Raji (cell line): ENCODE data around the gene KCTD5.

Experiments
- POLR2A ChIP-seq: IDR thresholded peaks from 2 replicates; pipeline ENCODE4 v1.6.1; 2011; ENCODE audit warnings: low read depth, low read length, control low read depth; ENCODE audit not compliant: insufficient read depth

KCTD5 gene

DNA sequence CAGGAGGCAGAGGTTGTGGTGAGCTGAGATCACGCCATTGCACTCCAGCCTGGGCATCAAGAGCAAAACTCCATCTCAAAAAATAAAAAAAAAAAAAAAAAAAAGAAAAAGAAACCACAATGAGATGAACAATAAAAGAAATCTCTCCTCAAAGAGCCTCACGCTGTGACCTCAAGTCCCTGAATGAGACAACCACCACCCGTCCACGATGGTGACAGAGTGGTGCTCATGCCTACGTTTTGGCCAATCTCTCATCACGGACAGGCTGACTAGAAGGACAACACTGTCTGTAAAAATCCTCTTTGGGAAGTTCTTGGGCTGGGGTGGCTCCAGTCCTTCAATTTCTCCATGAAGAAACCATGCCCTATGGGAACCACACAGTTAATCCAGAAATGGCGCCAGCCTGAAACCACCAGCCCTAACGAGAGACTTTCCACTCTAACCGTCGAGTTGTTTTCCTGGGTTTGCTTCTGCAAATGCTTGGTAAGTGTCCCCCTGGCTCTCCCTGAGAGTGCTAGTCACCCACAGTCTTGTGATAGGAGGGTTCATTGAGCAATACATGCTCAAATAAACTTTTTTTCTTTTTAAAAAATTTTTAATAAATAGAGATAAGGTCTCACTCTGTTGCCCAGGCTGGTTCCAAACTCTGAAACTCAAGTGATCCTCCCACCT is 52.7 kb downstream of the KCTD5 start:
- TF ChIP-seq POLR2A, result no peak

DNA sequence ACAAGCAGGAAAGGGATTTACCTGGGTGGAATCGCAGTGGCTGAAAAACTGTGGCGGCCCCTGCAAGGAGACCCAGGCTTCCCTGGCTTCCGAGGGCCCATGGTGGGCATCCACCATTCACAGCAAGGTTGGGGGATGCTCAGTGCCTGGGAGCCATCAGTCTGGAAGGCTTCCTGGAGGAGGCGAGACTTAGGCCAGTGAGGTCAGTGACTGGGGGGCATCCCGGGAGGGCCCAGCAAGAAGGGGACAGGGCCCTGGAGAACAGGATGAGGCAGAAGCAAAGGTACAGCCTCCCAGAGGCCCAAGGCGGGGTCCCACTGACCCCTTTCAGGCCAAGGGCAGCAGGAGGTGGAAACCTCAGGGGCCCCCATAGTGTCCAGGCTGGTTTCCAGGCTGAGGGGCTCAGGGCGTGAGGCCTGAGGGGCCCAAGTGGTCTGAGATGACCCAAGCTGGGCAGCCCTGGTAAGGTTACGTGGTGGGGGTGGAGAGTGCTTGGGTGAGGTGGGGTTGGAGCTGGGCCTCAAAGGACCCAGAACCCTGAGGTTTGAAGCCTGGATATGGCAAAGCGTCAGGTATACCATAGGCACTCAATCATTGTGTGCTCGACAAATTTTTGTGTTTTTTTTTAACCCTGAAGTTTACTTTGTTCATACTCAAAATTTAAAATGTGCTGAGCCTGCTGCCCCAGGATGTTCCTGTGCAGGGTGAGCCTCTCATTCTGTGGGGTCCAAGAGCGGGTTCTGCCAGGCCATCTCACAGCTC is 54.3 kb downstream of the KCTD5 start:
- TF ChIP-seq POLR2A, result no peak

DNA sequence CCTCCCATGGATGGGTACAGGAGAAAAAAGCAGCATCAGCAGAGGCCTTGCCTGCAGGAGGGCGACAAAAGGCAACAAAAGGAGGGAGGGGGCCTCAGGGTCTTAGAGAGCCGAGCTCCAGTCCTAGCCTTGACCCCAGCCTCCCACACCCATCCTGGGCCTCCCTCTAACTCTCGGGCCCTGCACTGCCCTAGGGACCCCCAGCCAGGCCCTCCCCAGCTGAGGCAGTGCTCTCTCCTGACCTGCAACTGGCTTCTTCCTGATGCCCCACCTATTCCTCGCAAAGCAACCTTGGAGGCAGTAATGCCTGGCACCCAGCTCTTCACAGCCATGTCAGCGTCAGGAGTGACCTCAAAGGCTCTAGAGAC is 54.9 kb downstream of the KCTD5 start:
- no peak for TF ChIP-seq POLR2A

DNA sequence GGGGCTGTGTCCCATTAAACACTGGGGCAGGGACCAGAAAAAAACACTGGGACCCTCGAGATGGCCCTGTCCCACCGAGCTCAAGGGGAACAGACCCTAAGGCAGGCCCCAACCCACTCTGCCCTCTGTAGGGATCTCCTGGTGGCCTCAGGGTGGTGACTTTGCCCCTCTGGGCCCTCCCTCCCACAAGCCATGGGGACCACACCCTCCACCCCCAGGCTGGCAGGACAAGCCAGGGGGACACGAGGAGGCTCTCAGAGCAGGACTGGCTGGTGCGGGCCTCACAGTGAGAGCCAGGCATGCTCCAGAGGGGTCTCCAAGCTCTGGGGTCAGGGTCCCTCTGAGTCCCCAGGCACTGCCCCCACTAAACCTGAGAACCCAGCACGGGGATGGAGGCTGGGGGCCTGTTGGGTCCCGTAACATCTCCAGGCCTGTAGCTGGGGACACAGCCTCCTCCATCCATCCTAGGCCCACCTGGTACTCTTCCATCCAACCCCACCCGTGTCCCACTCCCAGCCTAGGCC is 55.6 kb downstream of the KCTD5 start:
- TF ChIP-seq POLR2A, result no peak

DNA sequence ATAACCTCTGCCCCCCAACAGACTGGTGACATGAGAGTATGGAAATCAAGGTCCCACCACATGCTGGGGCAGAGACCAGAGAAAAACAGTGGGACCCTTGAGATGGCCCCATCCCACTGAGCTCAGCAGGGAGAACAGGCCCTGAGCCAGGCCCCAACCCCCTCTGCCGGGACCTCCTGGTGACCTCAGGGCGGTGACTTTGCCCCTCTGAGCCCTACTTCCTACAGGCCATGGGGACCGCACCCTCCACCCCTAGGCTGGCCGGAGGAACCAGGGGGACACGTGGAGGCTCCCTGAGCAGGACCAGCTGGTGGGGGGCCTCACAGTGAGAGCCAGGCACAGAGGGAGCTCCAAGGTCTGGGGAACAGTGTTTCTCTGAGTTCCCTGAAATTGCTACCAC is 56.3 kb downstream of the KCTD5 start:
- no peak for TF ChIP-seq POLR2A

DNA sequence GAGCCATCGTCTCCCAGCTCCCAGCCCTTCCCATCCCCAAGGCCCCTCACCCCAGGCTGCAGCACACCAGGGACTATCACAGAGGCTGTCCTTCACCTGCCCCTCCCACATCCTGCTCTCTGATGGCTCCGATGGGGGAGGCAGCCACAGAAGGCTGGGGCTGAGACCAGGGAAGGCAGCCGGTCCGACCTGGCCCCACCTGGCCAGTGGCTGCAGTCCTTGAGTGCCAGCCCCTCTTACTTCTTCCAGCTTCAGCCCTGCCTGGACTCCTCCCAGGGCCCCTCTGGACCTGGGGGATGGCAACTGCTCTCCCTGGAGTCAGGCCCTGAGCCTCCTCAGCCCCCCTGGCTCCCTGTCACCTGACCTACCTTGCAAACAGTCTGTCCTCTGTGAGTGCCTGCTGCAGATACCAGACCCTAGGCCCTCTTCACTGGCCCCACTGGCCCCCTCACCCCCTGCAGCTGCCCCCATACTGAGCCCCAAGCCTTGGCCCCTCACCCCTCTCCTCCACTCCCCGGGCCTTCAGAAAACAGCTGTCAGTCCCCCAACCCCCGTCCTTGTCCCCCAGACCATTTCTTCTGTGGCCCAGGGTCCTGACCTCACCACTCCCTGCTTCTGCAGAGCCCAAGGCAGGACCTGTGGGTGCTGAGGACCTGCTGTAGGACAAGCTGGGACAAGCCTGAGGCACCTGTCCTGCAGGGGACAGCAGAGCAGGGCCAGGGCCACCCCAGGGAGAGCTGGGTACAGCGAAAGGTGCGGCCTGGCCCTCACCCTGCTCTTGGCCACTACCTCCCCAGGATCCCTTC is 57.5 kb downstream of the KCTD5 start:
- TF ChIP-seq POLR2A, result no peak

DNA sequence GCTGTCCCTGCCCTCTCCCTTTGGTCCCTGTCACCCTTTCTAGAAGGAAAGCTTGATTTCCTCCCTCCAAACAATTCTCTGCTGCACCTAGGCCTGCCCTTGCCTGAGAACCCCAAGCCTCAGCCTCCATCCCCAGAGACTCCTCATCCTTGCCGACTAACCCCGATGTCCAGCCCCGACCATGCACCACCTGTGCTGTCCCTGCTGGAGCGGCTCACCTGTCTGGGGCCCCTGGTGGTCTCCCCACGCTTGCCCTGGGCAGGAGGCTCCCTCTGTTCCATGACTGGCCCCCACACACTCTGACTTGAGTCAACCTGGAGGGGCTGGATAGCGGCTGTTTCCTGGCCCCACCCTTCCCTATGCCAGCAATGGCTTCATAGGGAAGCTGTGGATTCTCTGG is 58.2 kb downstream of the KCTD5 start:
- no peak for TF ChIP-seq POLR2A

DNA sequence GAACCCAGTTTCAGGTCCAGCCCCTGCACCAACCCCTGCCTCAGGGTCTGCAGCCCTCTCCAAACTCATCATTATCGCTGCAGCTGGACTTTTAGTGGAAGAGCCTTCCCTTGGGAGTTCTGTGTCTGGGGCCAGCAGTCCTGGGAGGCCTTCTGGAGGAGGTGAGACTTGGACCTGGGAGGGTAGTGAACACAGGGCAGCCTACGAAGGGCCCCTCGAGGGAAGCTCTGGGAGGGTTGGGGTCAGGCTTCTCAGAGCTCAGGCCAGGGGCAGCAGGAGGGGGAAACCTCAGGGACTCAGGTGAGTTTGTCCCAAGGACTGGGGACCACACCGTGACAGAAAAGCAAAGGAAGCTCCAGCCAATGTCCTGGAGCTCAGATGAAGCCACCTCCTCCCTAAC is 58.8 kb downstream of the KCTD5 start:
- TF ChIP-seq POLR2A, result no peak

DNA sequence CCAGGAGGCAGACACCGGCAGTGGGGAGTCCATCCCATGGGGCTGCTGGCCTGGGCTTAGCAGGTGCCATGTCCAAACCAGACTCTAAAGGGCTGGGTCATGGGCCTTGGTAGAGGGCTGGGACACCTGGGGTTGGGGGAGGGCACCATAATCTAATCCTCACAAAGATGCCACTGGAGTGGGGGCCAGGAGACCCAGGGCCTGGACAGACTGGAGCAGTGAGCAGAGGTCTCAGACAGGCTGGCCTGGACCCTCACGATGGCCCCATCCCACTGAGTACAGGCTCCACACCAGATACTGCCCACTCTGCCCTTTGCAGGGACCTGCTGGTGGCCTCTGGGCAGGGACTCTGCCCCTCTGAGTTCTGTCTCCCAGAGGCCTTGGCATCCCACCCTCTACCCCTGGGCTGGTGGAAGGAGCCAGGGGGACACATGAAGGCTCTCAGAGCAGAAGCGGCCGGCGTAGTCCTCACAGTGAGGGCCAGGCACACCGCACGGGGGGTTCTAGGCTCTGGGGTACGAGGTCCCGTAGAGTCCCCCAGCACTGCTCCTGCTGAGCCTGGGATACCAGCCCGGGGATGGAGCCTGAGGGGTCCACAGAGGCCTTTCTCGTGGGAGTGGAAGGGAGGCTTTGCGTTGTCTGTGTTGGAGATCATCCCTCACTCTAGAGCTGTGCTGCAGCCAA is 60.1 kb downstream of the KCTD5 start:
- TF ChIP-seq POLR2A, result no peak

DNA sequence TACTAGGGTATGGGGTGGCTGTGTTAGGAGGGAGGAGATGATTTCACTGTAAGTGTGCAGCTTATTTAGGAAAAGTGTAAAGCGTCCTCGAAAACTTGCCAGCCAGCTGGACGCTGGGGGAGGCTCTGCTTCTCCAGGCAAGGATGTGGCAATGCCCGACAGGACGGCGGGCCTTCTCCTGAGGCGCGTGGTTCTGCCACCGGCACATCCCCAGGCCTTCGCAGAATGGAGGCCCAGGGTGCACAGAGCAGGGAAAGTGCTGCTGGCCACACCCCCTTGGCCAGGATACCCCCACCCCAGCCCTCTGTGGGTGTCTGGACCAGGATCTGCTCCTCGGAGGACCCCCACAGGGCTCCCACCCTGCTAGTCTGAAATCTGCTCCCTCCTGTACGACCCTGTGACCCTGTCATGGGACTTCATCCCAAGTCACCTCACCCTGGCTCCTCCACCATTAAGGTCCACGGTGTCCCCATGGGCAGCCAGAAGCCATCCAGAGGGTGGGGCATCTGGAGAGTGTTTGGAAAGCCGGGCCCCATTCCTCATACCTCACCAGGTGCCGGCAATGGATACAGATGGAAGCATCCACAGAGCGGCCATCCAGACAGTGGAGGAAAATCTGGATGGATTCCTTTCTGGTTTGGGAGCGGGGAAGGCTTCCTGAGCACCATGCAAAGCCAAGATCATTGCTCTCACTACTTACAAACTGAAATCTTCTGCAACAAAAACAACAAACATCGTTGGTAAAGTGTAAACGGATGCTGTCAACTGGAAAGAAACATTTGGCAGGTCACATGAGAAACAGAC is 60.9 kb downstream of the KCTD5 start:
- TF ChIP-seq POLR2A, result no peak

DNA sequence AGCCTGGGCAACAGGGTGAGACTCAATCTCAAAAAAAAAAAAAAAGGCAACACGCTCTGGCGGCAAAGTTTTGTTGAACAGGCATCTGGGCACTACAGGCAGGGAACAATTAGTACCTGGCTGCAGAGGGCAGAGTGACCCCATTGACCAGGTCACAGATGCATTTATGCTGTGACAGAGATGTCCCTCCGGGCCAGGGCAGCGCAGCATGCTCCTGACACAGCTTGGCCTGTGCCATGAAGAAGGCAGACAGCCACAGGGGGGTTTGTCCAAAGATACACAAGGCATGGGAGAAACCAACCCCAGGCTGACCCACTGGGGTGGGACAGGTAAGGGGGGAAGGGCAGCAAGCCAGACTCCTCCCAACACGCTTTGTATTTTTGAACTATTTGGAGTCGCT is 62.4 kb downstream of the KCTD5 start:
- TF ChIP-seq POLR2A, result no peak

DNA sequence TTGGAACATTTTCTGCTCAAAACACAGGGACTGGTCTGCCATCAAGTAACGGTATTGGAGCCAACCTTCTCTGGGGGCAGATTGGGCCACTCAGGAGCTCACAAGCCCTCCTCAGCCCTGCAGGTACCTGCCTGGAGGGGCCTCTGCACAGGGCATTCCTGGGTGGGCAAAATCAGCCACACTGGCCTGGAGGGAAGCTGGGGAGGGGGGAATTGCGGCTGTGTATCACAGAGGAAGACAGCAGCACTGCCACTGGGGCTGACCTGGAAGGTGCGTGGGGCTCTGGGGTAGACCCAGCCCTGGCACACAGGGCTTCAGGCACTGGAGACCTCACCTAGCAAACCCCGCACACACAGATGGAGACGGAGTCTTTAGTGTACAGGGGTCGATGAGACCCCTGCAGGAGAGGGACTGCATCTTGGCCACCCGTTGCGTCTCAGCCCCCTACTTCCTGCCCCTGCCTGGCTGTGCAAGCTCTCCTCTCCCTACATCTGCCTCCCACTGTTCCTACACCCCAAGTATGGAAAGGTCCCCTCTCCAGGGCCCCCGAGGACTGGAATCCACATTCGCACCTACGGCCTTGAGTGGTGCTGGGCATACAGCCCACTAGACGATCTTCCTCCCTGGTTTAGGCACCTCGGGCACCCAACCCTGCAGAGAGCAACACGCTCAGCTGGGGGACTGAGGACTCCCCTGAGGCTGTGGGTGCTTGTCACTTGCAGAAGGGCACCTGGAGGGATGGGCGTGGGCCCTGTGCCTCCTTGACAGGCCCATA is 63.0 kb downstream of the KCTD5 start:
- no peak for TF ChIP-seq POLR2A

DNA sequence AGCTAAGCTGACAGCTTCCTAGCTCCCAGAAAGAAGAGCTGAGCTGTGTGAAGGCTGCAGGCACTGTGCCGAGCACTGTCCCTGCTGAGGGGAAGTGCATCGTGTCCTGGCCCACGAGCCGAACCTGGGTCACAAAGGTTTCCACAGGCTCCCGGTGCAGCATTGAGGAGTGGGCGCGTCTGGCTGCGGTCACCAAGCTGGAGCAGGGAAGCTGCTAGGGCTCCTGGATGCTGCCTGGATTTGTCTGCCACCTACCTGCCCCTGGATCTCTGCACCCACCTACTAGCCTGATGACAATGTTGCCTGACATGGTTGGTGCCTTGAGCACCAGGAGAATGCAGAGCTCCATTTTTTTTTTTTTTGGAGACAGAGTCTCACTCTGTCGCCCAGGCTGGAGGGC is 63.6 kb downstream of the KCTD5 start:
- no peak for TF ChIP-seq POLR2A
